Epithelial cell of esophagus (primary cell): ENCODE measurements around the gene CRIM1.

Source experiments
- DNase-seq: peaks from one replicate; pipeline ENCODE4 v3.0.0; 2010; ENCODE audit warnings: low read depth
- H3K4me3 ChIP-seq: 2 replicates; pipeline ENCODE4 v1.5.1; 2011; ENCODE audit warnings: mild to moderate bottlenecking, low read length, control low read depth
- TF ChIP-seq, protein P1 (sequence below): IDR thresholded peaks from 2 replicates; pipeline ENCODE4 v1.5.1; 2011; ENCODE audit warnings: low read depth, mild to moderate bottlenecking, low read length, control low read depth, inconsistent platforms; ENCODE audit not compliant: insufficient read depth; ENCODE audit errors: missing control alignments

Gene CRIM1

DNA sequence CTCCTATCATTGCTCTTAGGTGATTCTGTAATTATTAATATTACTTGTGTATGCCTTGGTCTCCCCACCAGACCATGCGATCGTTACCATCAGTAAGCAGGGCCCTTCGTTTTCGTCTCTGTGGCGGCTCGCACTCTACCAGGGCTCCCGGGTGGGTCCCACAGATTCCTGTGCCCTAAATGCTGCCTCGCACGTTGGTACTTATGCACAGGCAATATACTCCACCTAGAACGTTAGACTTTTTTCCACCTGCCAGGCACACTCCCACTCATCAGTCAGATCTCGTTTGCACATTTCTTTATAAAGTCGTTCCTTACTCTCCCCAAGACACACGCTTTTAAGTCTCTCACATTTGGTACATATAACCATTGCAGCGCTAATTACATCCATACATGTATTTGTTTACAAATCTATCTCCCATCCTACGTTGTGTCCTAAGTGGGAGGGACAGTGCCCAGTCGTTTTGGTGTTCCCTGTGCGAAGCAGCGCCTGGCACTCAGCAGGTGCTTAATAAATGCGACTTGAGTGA lies 241.5 kb downstream of the CRIM1 start:
- no peak for DNase-seq
- TF ChIP-seq, protein P1, sequence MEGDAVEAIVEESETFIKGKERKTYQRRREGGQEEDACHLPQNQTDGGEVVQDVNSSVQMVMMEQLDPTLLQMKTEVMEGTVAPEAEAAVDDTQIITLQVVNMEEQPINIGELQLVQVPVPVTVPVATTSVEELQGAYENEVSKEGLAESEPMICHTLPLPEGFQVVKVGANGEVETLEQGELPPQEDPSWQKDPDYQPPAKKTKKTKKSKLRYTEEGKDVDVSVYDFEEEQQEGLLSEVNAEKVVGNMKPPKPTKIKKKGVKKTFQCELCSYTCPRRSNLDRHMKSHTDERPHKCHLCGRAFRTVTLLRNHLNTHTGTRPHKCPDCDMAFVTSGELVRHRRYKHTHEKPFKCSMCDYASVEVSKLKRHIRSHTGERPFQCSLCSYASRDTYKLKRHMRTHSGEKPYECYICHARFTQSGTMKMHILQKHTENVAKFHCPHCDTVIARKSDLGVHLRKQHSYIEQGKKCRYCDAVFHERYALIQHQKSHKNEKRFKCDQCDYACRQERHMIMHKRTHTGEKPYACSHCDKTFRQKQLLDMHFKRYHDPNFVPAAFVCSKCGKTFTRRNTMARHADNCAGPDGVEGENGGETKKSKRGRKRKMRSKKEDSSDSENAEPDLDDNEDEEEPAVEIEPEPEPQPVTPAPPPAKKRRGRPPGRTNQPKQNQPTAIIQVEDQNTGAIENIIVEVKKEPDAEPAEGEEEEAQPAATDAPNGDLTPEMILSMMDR, result no peak
- peak overlapping the region; percentile 70 for H3K4me3 ChIP-seq

DNA sequence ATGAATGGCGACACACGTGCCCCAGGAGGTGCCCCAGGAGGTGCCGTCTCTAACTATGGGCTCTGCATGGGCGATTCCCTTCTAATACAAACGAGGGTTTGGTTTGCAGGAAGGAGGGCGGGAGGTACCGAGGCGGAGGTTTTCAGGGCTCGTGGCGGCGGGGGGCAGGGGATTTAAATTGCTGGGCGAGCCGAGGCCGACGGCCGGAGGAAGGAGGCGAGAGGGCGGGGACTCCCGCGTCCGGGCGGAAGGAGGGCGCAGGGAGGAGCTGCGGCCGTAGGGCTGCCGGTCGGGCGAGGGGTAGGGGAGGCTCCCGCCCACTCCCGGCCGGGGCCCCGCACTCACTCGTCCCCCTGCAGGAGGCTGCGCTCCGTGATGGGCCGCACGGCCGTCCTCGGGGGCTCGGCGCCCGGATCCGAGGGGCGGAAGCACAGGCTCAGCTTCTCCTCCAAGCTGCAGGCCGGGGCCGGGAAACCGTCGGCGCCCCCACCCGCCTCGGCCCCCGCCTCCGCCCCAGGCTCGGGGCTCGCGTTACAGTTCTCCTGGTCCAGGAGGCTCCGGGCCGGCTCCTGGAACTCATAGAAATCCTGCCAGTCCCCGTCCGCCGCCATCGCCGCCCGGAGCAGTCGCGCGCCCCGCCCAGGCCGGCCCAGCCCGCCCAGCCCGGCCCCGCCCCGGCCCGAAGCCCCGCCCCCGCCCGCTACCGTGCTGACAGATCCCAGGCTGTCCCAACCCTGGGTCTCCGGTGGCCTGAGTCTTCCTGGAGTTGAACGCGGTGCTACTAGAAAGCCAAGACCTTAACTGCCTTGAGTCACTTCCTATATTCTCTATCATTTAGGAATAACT lies 242.2 kb downstream of the CRIM1 start, which contains the start of gene FEZ2:
TSS of gene FEZ2 (minus strand) at position 637 of the 846 bp plus-strand sequence. CDS start at position 611, 26 bp downstream.
- TF ChIP-seq, protein P1, result no peak
- peak; percentile 73 for DNase-seq
- H3K4me3 ChIP-seq, result peak within 1 kb of the TSS; percentile 70
